Gastrocnemius medialis (tissue), 4 donors: ENCODE measurements around the gene LUC7L3. TPM values are rescaled to one million over a fixed set of nuclear protein-coding genes. Genes with fewer than 3 reads are reported as not detected.

Experiments used
- ATAC-seq, 2 donors: fragments of 150-250 bp; one replicate each; pipeline ENCODE4 v1.9.1; 2016
- DNase-seq, 2 donors: peaks; one replicate each; pipeline ENCODE4 v3.0.0-alpha.2; 2019
- H3K27ac ChIP-seq, 4 donors: fragments of 200-600 bp; sonication (generic); 1 replicate in 1 of 4; 2 replicates in 3 of 4; pipeline ENCODE4 v1.5.1; 2016 to 2018; ENCODE audit warnings: mild to moderate bottlenecking in 2 of 4, moderate library complexity in 1 of 4
- H3K27me3 ChIP-seq, 3 donors: fragments of 200-600 bp; sonication (generic) in 2 of 3; 1 replicate in 1 of 3; 2 replicates in 2 of 3; pipeline versions ENCODE4 v1.5.1 to v1.6.0; 2016 to 2019; ENCODE audit warnings: mild to moderate bottlenecking in 1 of 3, moderate library complexity in 1 of 3
- H3K36me3 ChIP-seq, 2 donors: fragments of 200-600 bp; sonication (generic) in 1 of 2; one replicate each; pipeline ENCODE4 v1.5.1; 2017 to 2018
- H3K4me1 ChIP-seq, 2 donors: fragments of 200-600 bp; sonication (generic) in 1 of 2; one replicate each; pipeline ENCODE4 v1.5.1; 2016 to 2017; ENCODE audit warnings: mild to moderate bottlenecking in 2 of 2
- H3K4me3 ChIP-seq, 4 donors: fragments of 200-600 bp; sonication (generic) in 3 of 4; 1 replicate in 1 of 4; 2 replicates in 3 of 4; pipeline ENCODE4 v1.5.1; 2016 to 2019; ENCODE audit warnings: mild to moderate bottlenecking in 2 of 4
- H3K9me3 ChIP-seq, 3 donors: fragments of 200-600 bp; sonication (generic) in 2 of 3; 1 replicate in 1 of 3; 2 replicates in 2 of 3; pipeline ENCODE4 v1.5.1; 2016 to 2019
- POLR2A ChIP-seq, 2 donors: fragments of 450-650 bp; IDR thresholded peaks; one replicate each; pipeline ENCODE4 v1.6.1; 2017; ENCODE audit warnings: antibody characterized with exemption in 2 of 2, mild to moderate bottlenecking in 2 of 2, moderate library complexity in 2 of 2
- in situ Hi-C, 4 donors: fragments of 200-750 bp; cut with MboI; loops; one replicate each; pipeline versions ENCODE4 v1.15.0 to v1.8.0; 2017; ENCODE audit warnings: low sequenced_read_pairs in 4 of 4
- intact Hi-C: fragments of 100-400 bp; cut with DNase I; formaldehyde crosslinking; loops from one replicate; pipeline ENCODE4 v1.15.1; 2023; ENCODE audit warnings: low total_unique reads
- total RNA-seq, 4 donors: library from RNA; depleted of rRNA; stranded (reverse); fragments of >200 nt; gene quantifications; one replicate each; pipeline versions ENCODE4 v1.1.0 to v1.2.3, GENCODE V29; 2016
- TF ChIP-seq, protein P1 (sequence below), 5 experiments: fragments of 450-650 bp in 3 of 5; fragments of 200-600 bp in 2 of 5; sonication (generic) in 2 of 5; IDR thresholded peaks in 4 of 5; conservative IDR thresholded peaks in 1 of 5; 1 replicate in 4 of 5; 2 replicates in 1 of 5; pipeline ENCODE4 v1.5.1; 2016 to 2019; ENCODE audit warnings: antibody characterized with exemption in 5 of 5, mild to moderate bottlenecking in 3 of 5, moderate library complexity in 3 of 5

The LUC7L3 gene
- total RNA-seq, 4 donors from 2014 or later: 10.4 to 67.3 (median 25.7) TPM

GRCh38 chr17:50691550-50692447 lies 27.6 kb upstream of the LUC7L3 start:
- no peaks in the 10 kb centered on the region for H3K9me3 ChIP-seq
- ATAC-seq: no peak
- H3K36me3 ChIP-seq: peaks cover 0 to 45% of the 10 kb centered on the region in 2 donors
- H3K27ac ChIP-seq: no peak overlapping the region
- H3K4me1 ChIP-seq: peaks cover 3 to 9% of the 10 kb centered on the region in 2 donors
- no peak for DNase-seq
- H3K27me3 ChIP-seq: no peaks in the 10 kb centered on the region
- no peak overlapping the region for H3K4me3 ChIP-seq
- intact Hi-C loops: no loop called here
- TF ChIP-seq, protein P1, sequence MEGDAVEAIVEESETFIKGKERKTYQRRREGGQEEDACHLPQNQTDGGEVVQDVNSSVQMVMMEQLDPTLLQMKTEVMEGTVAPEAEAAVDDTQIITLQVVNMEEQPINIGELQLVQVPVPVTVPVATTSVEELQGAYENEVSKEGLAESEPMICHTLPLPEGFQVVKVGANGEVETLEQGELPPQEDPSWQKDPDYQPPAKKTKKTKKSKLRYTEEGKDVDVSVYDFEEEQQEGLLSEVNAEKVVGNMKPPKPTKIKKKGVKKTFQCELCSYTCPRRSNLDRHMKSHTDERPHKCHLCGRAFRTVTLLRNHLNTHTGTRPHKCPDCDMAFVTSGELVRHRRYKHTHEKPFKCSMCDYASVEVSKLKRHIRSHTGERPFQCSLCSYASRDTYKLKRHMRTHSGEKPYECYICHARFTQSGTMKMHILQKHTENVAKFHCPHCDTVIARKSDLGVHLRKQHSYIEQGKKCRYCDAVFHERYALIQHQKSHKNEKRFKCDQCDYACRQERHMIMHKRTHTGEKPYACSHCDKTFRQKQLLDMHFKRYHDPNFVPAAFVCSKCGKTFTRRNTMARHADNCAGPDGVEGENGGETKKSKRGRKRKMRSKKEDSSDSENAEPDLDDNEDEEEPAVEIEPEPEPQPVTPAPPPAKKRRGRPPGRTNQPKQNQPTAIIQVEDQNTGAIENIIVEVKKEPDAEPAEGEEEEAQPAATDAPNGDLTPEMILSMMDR (IDR thresholded peaks at IDR 0.05 in 4 of 5, conservative IDR thresholded peaks at IDR 0.05 in 1 of 5): no peak
- in situ Hi-C loops: loop anchor here (10.0 kb wide), 3 partner anchors 57 to 147 kb away; partner anchors contain the start of genes SPATA20 (in 3 of the 4) and ABCC3 (in 2 of the 4)

- in situ Hi-C loops: loop anchor here (10.0 kb wide), 3 partner anchors 58 to 148 kb away; partner anchors contain the start of genes SPATA20 (in 3 of the 4) and ABCC3 (in 2 of the 4)
Measured at GRCh38 chr17:50692448-50693035, 26.9 kb upstream of the LUC7L3 start.

GRCh38 chr17:50693036-50693682 lies 26.2 kb upstream of the LUC7L3 start:
- ATAC-seq (no peak), DNase-seq (no peak)
- Histone ChIP-seq H3K36me3 (peaks cover 0 to 59% of the 10 kb centered on the region in 2 donors), H3K4me3 (no peak overlapping the region), H3K4me1 (no peaks in the 10 kb centered on the region), H3K9me3 (no peaks in the 10 kb centered on the region), H3K27ac (no peak overlapping the region), H3K27me3 (no peaks in the 10 kb centered on the region)
- intact Hi-C loops: no loop called here
- no peak for TF ChIP-seq POLR2A (IDR thresholded peaks at IDR 0.05)
- TF ChIP-seq, protein P1 (IDR thresholded peaks at IDR 0.05 in 4 of 5, conservative IDR thresholded peaks at IDR 0.05 in 1 of 5): no peak
- in situ Hi-C loops: loop anchor here (10.0 kb wide), 3 partner anchors 58 to 148 kb away; partner anchors contain the start of genes SPATA20 (in 3 of the 4) and ABCC3 (in 2 of the 4)

More at GRCh38 chr17:50692448-50693035, 26.9 kb upstream of the LUC7L3 start:
- TF ChIP-seq POLR2A (IDR thresholded peaks at IDR 0.05): no peak
- TF ChIP-seq, protein P1 (IDR thresholded peaks at IDR 0.05 in 4 of 5, conservative IDR thresholded peaks at IDR 0.05 in 1 of 5): no peak
- peaks cover 0 to 53% of the 10 kb centered on the region in 2 donors for H3K36me3 ChIP-seq
- no peaks in the 10 kb centered on the region for H3K9me3 ChIP-seq
- intact Hi-C loops: no loop called here
- ATAC-seq (no peak), DNase-seq (no peak)
- no peak overlapping the region for H3K4me3 ChIP-seq
- H3K27ac ChIP-seq: no peak overlapping the region
- peaks cover 0 to 2% of the 10 kb centered on the region in 2 donors for H3K4me1 ChIP-seq
- H3K27me3 ChIP-seq: no peaks in the 10 kb centered on the region

GRCh38 chr17:50696365-50696879 lies 23.0 kb upstream of the LUC7L3 start:
- H3K4me1 ChIP-seq: no peaks in the 10 kb centered on the region
- peaks cover 0 to 84% of the 10 kb centered on the region in 2 donors for H3K36me3 ChIP-seq
- H3K9me3 ChIP-seq: no peaks in the 10 kb centered on the region
- no peak for TF ChIP-seq POLR2A (IDR thresholded peaks at IDR 0.05)
- TF ChIP-seq, protein P1 (IDR thresholded peaks at IDR 0.05 in 4 of 5, conservative IDR thresholded peaks at IDR 0.05 in 1 of 5): no peak
- H3K27ac ChIP-seq: no peak overlapping the region
- DNase-seq (no peak), ATAC-seq (no peak)
- intact Hi-C loops (no loop called here), in situ Hi-C loops (loop anchor here (10.0 kb wide), 3 partner anchors 62 to 152 kb away; partner anchors contain the start of genes SPATA20 (in 3 of the 4) and ABCC3 (in 2 of the 4))
- H3K4me3 ChIP-seq: no peak overlapping the region
- no peaks in the 10 kb centered on the region for H3K27me3 ChIP-seq
